Fibroblast of lung (primary cell): Measurements from ENCODE around the gene N4BP2. TPM values are rescaled to one million over a fixed set of nuclear protein-coding genes. Genes with fewer than 3 reads are reported as not detected.
"Not testable (repeated sequence)": the region's sequence is repeated elsewhere in the genome, so short reads cannot be mapped to it uniquely, and the experiment has no call there.

ENCODE experiments used
- DNase-seq, 2 donors: peaks; one replicate each; pipeline versions ENCODE4 v3.0.0 to v3.0.0-alpha.2; 2010; ENCODE audit warnings: low read depth in 2 of 2
- H2AFZ ChIP-seq: 2 replicates; pipeline ENCODE4 v1.5.1; 2012; ENCODE audit warnings: low read length, control low read depth, inconsistent platforms
- H3K27ac ChIP-seq: 2 replicates; pipeline ENCODE4 v1.5.1; 2011; ENCODE audit warnings: low read length, control low read depth; ENCODE audit not compliant: insufficient read depth
- H3K27me3 ChIP-seq: 2 replicates; pipeline ENCODE4 v1.5.1; 2011; ENCODE audit warnings: mild to moderate bottlenecking, low read length; ENCODE audit not compliant: control insufficient read depth, insufficient read depth
- H3K36me3 ChIP-seq: 2 replicates; pipeline ENCODE4 v1.5.1; 2011; ENCODE audit warnings: low read length; ENCODE audit not compliant: control insufficient read depth, insufficient read depth
- H3K4me1 ChIP-seq: 2 replicates; pipeline ENCODE4 v1.5.1; 2011; ENCODE audit warnings: low read length; ENCODE audit not compliant: control insufficient read depth, insufficient read depth; ENCODE audit errors: extremely low read depth
- H3K4me2 ChIP-seq: 2 replicates; pipeline ENCODE4 v1.5.1; 2011; ENCODE audit warnings: low read length, control low read depth; ENCODE audit not compliant: insufficient read depth; ENCODE audit errors: extremely low read depth
- H3K4me3 ChIP-seq, 4 experiments: fragments of 200-600 bp in 1 of 4; sonication (generic) in 1 of 4; replicated peaks in 1 of 4; 2 replicates each; pipeline ENCODE4 v1.5.1; 2011 to 2016; ENCODE audit warnings: low read length in 4 of 4, low read depth in 3 of 4, mild to moderate bottlenecking in 3 of 4, control low read depth in 2 of 4, inconsistent platforms in 1 of 4, mixed read lengths in 1 of 4; ENCODE audit not compliant: insufficient read depth in 1 of 4; ENCODE audit errors: control extremely low read depth in 1 of 4
- H3K79me2 ChIP-seq: 2 replicates; pipeline ENCODE4 v1.5.1; 2012; ENCODE audit warnings: mild to moderate bottlenecking, low read length, inconsistent platforms; ENCODE audit not compliant: control insufficient read depth, insufficient read depth
- H3K9ac ChIP-seq: 2 replicates; pipeline ENCODE4 v1.5.1; 2011; ENCODE audit warnings: mild to moderate bottlenecking, low read length, control low read depth; ENCODE audit not compliant: insufficient read depth
- H3K9me3 ChIP-seq: 2 replicates; pipeline ENCODE4 v1.5.1; 2012; ENCODE audit warnings: low read depth, low read length; ENCODE audit not compliant: control insufficient read depth, insufficient read depth
- H4K20me1 ChIP-seq: 2 replicates; pipeline ENCODE4 v1.5.1; 2011; ENCODE audit warnings: low read length; ENCODE audit not compliant: control insufficient read depth, insufficient read depth; ENCODE audit errors: extremely low read depth
- EZH2 ChIP-seq: IDR thresholded peaks from 2 replicates; pipeline ENCODE4 v1.5.1; 2012; ENCODE audit warnings: low read length, control low read depth, mild to moderate bottlenecking; ENCODE audit errors: missing control alignments
- polyA minus RNA-seq: library from RNA; depleted of rRNA, polyadenylated mRNA; stranded (reverse); fragments of >200 nt; gene quantifications from 2 replicates; pipeline ENCODE4 v1.2.3, GENCODE V29; 2011; ENCODE audit warnings: low replicate concordance
- polyA plus RNA-seq, 2 donors: library from polyadenylated mRNA; depleted of rRNA in 1 of 2; stranded (reverse) in 1 of 2; unstranded in 1 of 2; fragments of >200 nt; gene quantifications; 2 replicates each; pipeline ENCODE4 v1.2.1, GENCODE V29; 2011 to 2012; ENCODE audit warnings: missing spikeins in 1 of 2
- total RNA-seq: library from RNA; depleted of rRNA; stranded (reverse); fragments of >200 nt; gene quantifications from 2 replicates; pipeline ENCODE4 v1.2.1, GENCODE V29; 2014
- TF ChIP-seq, protein P1 (sequence below), 2 donors: IDR thresholded peaks in 1 of 2; conservative IDR thresholded peaks in 1 of 2; 1 replicate in 1 of 2; 2 replicates in 1 of 2; pipeline ENCODE4 v1.5.1; 2011 to 2012; ENCODE audit warnings: low read length in 2 of 2, control low read depth in 1 of 2, inconsistent platforms in 1 of 2, low read depth in 1 of 2, mild to moderate bottlenecking in 1 of 2

N4BP2 gene
- total RNA-seq, result 5.1 and 5.3 TPM in 2 replicates
- polyA plus RNA-seq, result 2.2 and 3.0 TPM in 2 replicates
- 1.0 and 1.7 TPM in 2 replicates for polyA plus RNA-seq (2012)
- 0.16 and 0.26 TPM in 2 replicates for polyA minus RNA-seq

DNA sequence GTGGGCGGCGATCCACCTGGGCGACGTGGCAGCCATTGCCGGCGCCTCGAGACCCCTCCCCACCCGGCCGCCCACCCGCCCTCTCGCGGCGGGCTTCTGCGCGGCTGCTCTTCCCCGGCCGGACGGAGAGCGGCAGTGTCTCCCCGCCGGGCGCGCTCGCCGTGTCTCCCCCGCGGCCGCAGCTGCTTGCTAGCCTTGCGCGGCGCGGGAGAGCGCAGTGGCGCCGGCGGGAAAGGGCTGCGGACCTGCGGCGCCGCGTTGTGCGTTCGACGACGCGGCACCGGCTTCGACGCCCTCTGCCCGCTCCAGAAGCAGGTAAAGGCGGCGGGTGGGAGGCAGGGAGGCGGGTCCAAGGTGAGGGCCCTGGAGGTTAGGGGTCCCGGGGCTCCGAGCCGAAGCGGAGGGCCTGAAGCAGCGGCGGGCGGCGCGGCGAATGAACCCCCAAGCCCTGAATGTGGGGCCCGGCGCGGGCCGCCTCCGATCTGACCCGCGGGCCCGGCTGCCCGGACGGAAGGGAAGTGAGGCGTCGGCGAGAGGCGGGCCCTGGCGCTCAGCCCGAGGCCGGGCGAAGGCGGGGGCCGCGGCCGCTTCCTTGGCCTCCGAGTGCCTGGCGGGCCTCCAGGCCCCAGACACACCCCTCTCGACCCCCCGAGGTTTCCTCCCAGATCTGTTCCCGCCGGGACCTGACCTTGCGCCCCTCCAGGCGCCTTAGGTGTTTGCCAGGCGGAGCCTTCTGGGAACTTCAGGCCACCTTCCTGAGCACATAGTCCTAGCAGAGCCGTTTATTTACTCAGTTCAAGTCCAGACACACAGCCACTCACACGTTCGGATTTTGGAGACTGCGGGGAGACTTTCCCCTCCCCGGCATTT lies at the start of gene N4BP2:
TSS of gene N4BP2 (plus strand) at position 135 of the 870 bp plus-strand sequence. CDS start 40,491 bp downstream, outside the sequence.
- H3K27me3 ChIP-seq, result no peaks in the 10 kb centered on the region
- no peaks in the 10 kb centered on the region for H3K9me3 ChIP-seq
- peak within 1 kb of the TSS; percentile 67 to 90 (median 80) for H3K4me3 ChIP-seq
- H3K79me2 ChIP-seq, result no peaks in the 10 kb centered on the region
- H3K4me2 ChIP-seq, result peak within 1 kb of the TSS; percentile 94
- peak within 1 kb of the TSS; percentile 95 for H3K27ac ChIP-seq
- H3K9ac ChIP-seq, result peak within 1 kb of the TSS; percentile 97
- H2AFZ ChIP-seq, result peak within 1 kb of the TSS; percentile 75
- no peak for TF ChIP-seq EZH2
- TF ChIP-seq, protein P1, sequence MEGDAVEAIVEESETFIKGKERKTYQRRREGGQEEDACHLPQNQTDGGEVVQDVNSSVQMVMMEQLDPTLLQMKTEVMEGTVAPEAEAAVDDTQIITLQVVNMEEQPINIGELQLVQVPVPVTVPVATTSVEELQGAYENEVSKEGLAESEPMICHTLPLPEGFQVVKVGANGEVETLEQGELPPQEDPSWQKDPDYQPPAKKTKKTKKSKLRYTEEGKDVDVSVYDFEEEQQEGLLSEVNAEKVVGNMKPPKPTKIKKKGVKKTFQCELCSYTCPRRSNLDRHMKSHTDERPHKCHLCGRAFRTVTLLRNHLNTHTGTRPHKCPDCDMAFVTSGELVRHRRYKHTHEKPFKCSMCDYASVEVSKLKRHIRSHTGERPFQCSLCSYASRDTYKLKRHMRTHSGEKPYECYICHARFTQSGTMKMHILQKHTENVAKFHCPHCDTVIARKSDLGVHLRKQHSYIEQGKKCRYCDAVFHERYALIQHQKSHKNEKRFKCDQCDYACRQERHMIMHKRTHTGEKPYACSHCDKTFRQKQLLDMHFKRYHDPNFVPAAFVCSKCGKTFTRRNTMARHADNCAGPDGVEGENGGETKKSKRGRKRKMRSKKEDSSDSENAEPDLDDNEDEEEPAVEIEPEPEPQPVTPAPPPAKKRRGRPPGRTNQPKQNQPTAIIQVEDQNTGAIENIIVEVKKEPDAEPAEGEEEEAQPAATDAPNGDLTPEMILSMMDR (conservative IDR thresholded peaks at IDR 0.05 in 1 of 2, IDR thresholded peaks at IDR 0.05 in 1 of 2; ENCODE audit: low read depth in 1 of 2, low read length in 2 of 2), result peak; percentile 28 to 53
- H4K20me1 ChIP-seq, result no peaks in the 10 kb centered on the region
- no peaks in the 10 kb centered on the region for H3K4me1 ChIP-seq
- H3K36me3 ChIP-seq, result no peaks in the 10 kb centered on the region
- DNase-seq, result peak; percentile 76 to 77

DNA sequence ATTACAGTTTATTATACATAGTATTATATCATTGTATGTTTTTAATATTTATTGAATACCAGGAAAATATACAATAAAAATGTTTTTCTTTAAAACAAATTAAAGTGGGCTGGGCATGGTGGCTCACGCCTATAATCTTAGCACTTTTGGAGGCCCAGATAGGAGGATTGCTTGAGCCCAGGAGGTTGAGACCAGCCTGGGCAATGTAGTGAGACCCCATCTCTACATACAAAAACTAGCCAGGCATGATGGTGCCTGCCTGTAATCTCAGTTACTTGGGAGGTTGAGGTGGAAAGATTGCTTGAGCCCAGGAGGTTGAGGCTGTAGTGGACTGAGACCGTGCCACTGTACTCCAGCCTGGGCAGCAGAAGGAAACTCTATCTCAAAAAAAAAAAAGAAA lies 40.6 kb upstream of the N4BP2 start:
- no peaks in the 10 kb centered on the region for H3K36me3 ChIP-seq
- no peaks in the 10 kb centered on the region for H3K4me1 ChIP-seq
- no peak overlapping the region for H2AFZ ChIP-seq
- no peaks in the 10 kb centered on the region for H3K79me2 ChIP-seq
- H3K27me3 ChIP-seq, result no peaks in the 10 kb centered on the region
- no peak for DNase-seq
- H3K27ac ChIP-seq, result no peak overlapping the region
- H3K4me2 ChIP-seq, result no peak overlapping the region
- no peak overlapping the region for H3K9ac ChIP-seq
- H4K20me1 ChIP-seq, result no peaks in the 10 kb centered on the region
- H3K9me3 ChIP-seq, result no peaks in the 10 kb centered on the region
- TF ChIP-seq, protein P1 (conservative IDR thresholded peaks at IDR 0.05 in 1 of 2, IDR thresholded peaks at IDR 0.05 in 1 of 2; ENCODE audit: low read depth in 1 of 2, low read length in 2 of 2), result no peak
- TF ChIP-seq EZH2, result no peak
- no peak overlapping the region for H3K4me3 ChIP-seq

- no peaks in the 10 kb centered on the region for H3K27me3 ChIP-seq
- TF ChIP-seq, protein P1 (conservative IDR thresholded peaks at IDR 0.05 in 1 of 2, IDR thresholded peaks at IDR 0.05 in 1 of 2; ENCODE audit: low read depth in 1 of 2, low read length in 2 of 2), result no peak
- no peak for TF ChIP-seq EZH2
- no peaks in the 10 kb centered on the region for H4K20me1 ChIP-seq
- DNase-seq, result no peak
- H3K4me1 ChIP-seq, result no peaks in the 10 kb centered on the region
- no peak overlapping the region for H3K9ac ChIP-seq
- no peaks in the 10 kb centered on the region for H3K36me3 ChIP-seq
- no peak overlapping the region for H2AFZ ChIP-seq
- no peak overlapping the region for H3K27ac ChIP-seq
- H3K79me2 ChIP-seq, result no peaks in the 10 kb centered on the region
- H3K4me3 ChIP-seq, result no peak overlapping the region
- H3K4me2 ChIP-seq, result no peak overlapping the region
- H3K9me3 ChIP-seq, result no peaks in the 10 kb centered on the region
Observed at GRCh38 chr4:40020221-40020620, 36.4 kb upstream of the N4BP2 start.

DNA sequence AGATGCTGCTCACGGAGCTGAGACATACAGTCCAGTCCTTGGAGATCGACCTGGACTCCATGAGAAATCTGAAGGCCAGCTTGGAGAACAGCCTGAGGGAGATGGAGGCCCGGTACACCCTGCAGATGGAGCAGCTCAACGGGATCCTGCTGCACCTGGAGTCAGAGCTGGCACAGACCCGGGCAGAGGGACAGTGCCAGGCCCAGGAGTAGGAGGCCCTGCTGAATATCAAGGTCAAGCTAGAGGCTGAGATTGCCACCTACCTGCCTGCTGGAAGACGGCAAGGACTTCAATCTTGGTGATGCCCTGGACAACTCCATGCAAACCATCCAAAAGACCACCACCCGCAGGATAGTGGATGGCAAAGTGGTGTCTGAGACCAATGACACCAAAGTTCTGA lies 35.5 kb upstream of the N4BP2 start:
- H3K4me2 ChIP-seq, H3K4me1 ChIP-seq, H3K27ac ChIP-seq, H3K9me3 ChIP-seq, H3K9ac ChIP-seq, H3K79me2 ChIP-seq, H4K20me1 ChIP-seq, H3K36me3 ChIP-seq, H2AFZ ChIP-seq, DNase-seq, H3K27me3 ChIP-seq, H3K4me3 ChIP-seq: not testable (repeated sequence)
